ENCODE measurements around the gene CELF2.

Gene CELF2

GRCh38 chr10:11243425-11244222 lies 226.0 kb downstream of the CELF2 start:
- Histone ChIP-seq H3K27ac (no peak overlapping the region), H3K4me2 (ENCODE audit: low read length) (no peak overlapping the region), H3K79me2 (no peaks in the 10 kb centered on the region), H3K36me3 (ENCODE audit: control insufficient read depth, insufficient read depth, low read length) (no peaks in the 10 kb centered on the region), H3K4me1 (no peaks in the 10 kb centered on the region), H3K4me3 (ENCODE audit: low read depth, low read length) (no peak overlapping the region), H2AFZ (no peak overlapping the region), H3K27me3 (ENCODE audit: control insufficient read depth, insufficient read depth, low read length) (no peaks in the 10 kb centered on the region), H3K9ac (no peak overlapping the region), H3K9me3 (ENCODE audit: control insufficient read depth, low read length) (no peaks in the 10 kb centered on the region)
- TF ChIP-seq, protein P1, sequence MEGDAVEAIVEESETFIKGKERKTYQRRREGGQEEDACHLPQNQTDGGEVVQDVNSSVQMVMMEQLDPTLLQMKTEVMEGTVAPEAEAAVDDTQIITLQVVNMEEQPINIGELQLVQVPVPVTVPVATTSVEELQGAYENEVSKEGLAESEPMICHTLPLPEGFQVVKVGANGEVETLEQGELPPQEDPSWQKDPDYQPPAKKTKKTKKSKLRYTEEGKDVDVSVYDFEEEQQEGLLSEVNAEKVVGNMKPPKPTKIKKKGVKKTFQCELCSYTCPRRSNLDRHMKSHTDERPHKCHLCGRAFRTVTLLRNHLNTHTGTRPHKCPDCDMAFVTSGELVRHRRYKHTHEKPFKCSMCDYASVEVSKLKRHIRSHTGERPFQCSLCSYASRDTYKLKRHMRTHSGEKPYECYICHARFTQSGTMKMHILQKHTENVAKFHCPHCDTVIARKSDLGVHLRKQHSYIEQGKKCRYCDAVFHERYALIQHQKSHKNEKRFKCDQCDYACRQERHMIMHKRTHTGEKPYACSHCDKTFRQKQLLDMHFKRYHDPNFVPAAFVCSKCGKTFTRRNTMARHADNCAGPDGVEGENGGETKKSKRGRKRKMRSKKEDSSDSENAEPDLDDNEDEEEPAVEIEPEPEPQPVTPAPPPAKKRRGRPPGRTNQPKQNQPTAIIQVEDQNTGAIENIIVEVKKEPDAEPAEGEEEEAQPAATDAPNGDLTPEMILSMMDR (IDR thresholded peaks at IDR 0.05), result no peak

DNA sequence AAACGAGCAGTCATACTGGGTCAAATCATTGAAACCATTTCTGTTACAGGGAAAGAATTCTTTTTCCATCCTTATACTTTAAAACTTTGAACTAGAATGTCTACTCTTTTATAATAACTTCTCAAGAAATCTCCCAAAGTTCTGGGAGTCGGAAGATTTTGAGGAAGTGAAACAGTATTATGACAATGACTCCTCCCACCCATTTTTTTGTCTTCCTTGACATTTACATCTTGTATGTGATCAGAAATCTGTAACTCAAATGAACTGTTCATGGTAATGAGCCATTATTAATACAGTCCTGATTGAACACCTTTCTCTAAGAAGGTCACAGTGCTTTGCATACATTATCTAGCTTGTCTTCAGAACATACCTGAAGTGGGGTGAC lies 227.4 kb downstream of the CELF2 start:
- Histone ChIP-seq H3K9ac (no peak overlapping the region), H3K4me3 (ENCODE audit: low read depth, low read length) (no peak overlapping the region), H2AFZ (no peak overlapping the region), H3K36me3 (ENCODE audit: control insufficient read depth, insufficient read depth, low read length) (no peaks in the 10 kb centered on the region), H3K27me3 (ENCODE audit: control insufficient read depth, insufficient read depth, low read length) (no peaks in the 10 kb centered on the region), H3K4me2 (ENCODE audit: low read length) (no peak overlapping the region), H3K79me2 (no peaks in the 10 kb centered on the region), H3K4me1 (no peaks in the 10 kb centered on the region), H3K27ac (no peak overlapping the region), H3K9me3 (ENCODE audit: control insufficient read depth, low read length) (no peaks in the 10 kb centered on the region)
- TF ChIP-seq, protein P1 (IDR thresholded peaks at IDR 0.05), result no peak

DNA sequence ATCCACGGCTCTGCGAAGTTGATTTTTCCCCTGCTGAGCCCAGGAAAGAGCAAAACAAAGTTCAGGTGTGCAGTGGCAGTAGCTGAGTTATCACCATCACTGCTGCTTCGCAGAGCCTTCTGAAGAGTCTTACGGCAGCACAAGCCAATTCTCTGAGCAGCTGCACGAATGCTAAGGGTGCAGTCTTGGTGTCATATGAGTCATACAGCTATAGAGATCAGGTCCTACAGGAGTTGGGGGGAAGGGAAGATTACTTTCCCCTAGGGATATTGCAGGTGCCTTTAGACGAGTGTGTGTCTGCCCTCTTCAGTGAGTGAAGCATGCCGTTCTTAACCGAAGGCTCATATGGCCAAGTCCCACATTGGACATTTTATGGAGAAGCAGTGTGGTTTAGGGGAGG lies 227.8 kb downstream of the CELF2 start:
- H3K9ac ChIP-seq, result no peak overlapping the region
- H3K4me2 ChIP-seq (ENCODE audit: low read length), result no peak overlapping the region
- no peak overlapping the region for H3K27ac ChIP-seq
- no peaks in the 10 kb centered on the region for H3K27me3 ChIP-seq (ENCODE audit: control insufficient read depth, insufficient read depth, low read length)
- TF ChIP-seq, protein P1 (IDR thresholded peaks at IDR 0.05), result no peak
- H3K9me3 ChIP-seq (ENCODE audit: control insufficient read depth, low read length), result no peaks in the 10 kb centered on the region
- no peak overlapping the region for H2AFZ ChIP-seq
- no peak overlapping the region for H3K4me3 ChIP-seq (ENCODE audit: low read depth, low read length)
- H3K79me2 ChIP-seq, result no peaks in the 10 kb centered on the region
- H3K36me3 ChIP-seq (ENCODE audit: control insufficient read depth, insufficient read depth, low read length), result no peaks in the 10 kb centered on the region
- no peaks in the 10 kb centered on the region for H3K4me1 ChIP-seq

GRCh38 chr10:11245981-11246590 lies 228.4 kb downstream of the CELF2 start:
- Histone ChIP-seq H3K79me2 (no peaks in the 10 kb centered on the region), H3K9ac (no peak overlapping the region), H3K4me1 (no peaks in the 10 kb centered on the region), H3K9me3 (ENCODE audit: control insufficient read depth, low read length) (no peaks in the 10 kb centered on the region), H3K27ac (no peak overlapping the region), H3K4me2 (ENCODE audit: low read length) (no peak overlapping the region), H3K36me3 (ENCODE audit: control insufficient read depth, insufficient read depth, low read length) (no peaks in the 10 kb centered on the region), H3K27me3 (ENCODE audit: control insufficient read depth, insufficient read depth, low read length) (no peaks in the 10 kb centered on the region), H2AFZ (no peak overlapping the region), H3K4me3 (ENCODE audit: low read depth, low read length) (no peak overlapping the region)
- TF ChIP-seq, protein P1 (IDR thresholded peaks at IDR 0.05), result no peak

All from parathyroid adenoma (tissue), 2 donors.